Hepatocyte (in vitro differentiated cells): ENCODE data around the gene LRMDA. TPM values are rescaled to one million over a fixed set of nuclear protein-coding genes. Genes with fewer than 3 reads are reported as not detected.
"Not testable (repeated sequence)": the region's sequence is repeated elsewhere in the genome, so short reads cannot be mapped to it uniquely, and the experiment has no call there.

ENCODE experiments used
- DNase-seq: peaks from one replicate; pipeline ENCODE4 v3.0.0-alpha.2; 2016; ENCODE audit warnings: low spot score
- H2AFZ ChIP-seq: fragments of 200-600 bp; sonication (generic); 2 replicates; pipeline ENCODE4 v1.6.0; 2016; ENCODE audit warnings: antibody characterized with exemption, mild to moderate bottlenecking
- H3K27ac ChIP-seq: fragments of 200-600 bp; sonication (generic); 2 replicates; pipeline ENCODE4 v1.5.1; 2016; ENCODE audit warnings: mild to moderate bottlenecking
- H3K27me3 ChIP-seq: fragments of 200-600 bp; sonication (generic); 2 replicates; pipeline ENCODE4 v1.6.1; 2016
- H3K36me3 ChIP-seq: fragments of 200-600 bp; sonication (generic); replicated peaks from 2 replicates; pipeline ENCODE4 v1.5.1; 2016; ENCODE audit warnings: low read depth; ENCODE audit not compliant: insufficient read depth
- H3K4me1 ChIP-seq: fragments of 200-600 bp; sonication (generic); 2 replicates; pipeline ENCODE4 v1.5.1; 2016; ENCODE audit warnings: mild to moderate bottlenecking, moderate library complexity; ENCODE audit not compliant: insufficient read depth
- H3K4me2 ChIP-seq: fragments of 200-600 bp; sonication (generic); 2 replicates; pipeline ENCODE4 v1.6.0; 2016
- H3K4me3 ChIP-seq: fragments of 200-600 bp; sonication (generic); 2 replicates; pipeline ENCODE4 v1.5.1; 2016; ENCODE audit warnings: mild to moderate bottlenecking
- H3K79me2 ChIP-seq: fragments of 200-600 bp; sonication (generic); 2 replicates; pipeline ENCODE4 v1.6.0; 2017; ENCODE audit warnings: mild to moderate bottlenecking
- H3K9me2 ChIP-seq: fragments of 200-600 bp; sonication (generic); replicated peaks from 2 replicates; pipeline ENCODE4 v1.6.0; 2017; ENCODE audit warnings: mild to moderate bottlenecking; ENCODE audit not compliant: insufficient read depth
- H3K9me3 ChIP-seq: fragments of 200-600 bp; sonication (generic); 2 replicates; pipeline ENCODE4 v1.5.1; 2016; ENCODE audit warnings: low read depth, mild to moderate bottlenecking
- H4K20me1 ChIP-seq: fragments of 200-600 bp; sonication (generic); 2 replicates; pipeline ENCODE4 v1.6.0; 2016; ENCODE audit warnings: mild to moderate bottlenecking; ENCODE audit not compliant: insufficient read depth, poor library complexity, severe bottlenecking
- EZH2 ChIP-seq: fragments of 200-600 bp; sonication (generic); IDR thresholded peaks from 2 replicates; pipeline ENCODE4 v1.6.1; 2016; ENCODE audit warnings: antibody characterized with exemption, mild to moderate bottlenecking, borderline replicate concordance
- EZH2phosphoT487 ChIP-seq: fragments of 200-600 bp; sonication (generic); IDR thresholded peaks from one replicate; pipeline ENCODE4 v1.6.1; 2018; ENCODE audit warnings: antibody characterized with exemption, mild to moderate bottlenecking, low read depth, moderate library complexity; ENCODE audit not compliant: unreplicated experiment, severe bottlenecking
- WGBS: methylation state at CpG from one replicate; pipeline ENCODE4 v1.1.6; 2016; ENCODE audit warnings: low lambda C conversion rate; ENCODE audit errors: missing lambda C conversion rate; 5-methylcytosine and 5-hydroxymethylcytosine counted together
- polyA plus RNA-seq: library from polyadenylated mRNA; unstranded; fragments of >200 nt; fragmentation: Nextera tagmentation; extraction: Ambion mirVana; gene quantifications from 2 replicates; pipeline ENCODE4 v1.2.1, GENCODE V29; 2016
- total RNA-seq: library from RNA; depleted of rRNA; stranded (reverse); fragments of >200 nt; gene quantifications from 2 replicates; pipeline ENCODE4 v1.2.3, GENCODE V29; 2014
- TF ChIP-seq, protein P1 (sequence below): fragments of 200-600 bp; sonication (generic); IDR thresholded peaks from 2 replicates; pipeline ENCODE4 v1.5.1; 2016; ENCODE audit warnings: antibody characterized with exemption, mild to moderate bottlenecking; ENCODE audit not compliant: poor library complexity

The LRMDA gene
- total and polyA plus RNA-seq, 2 experiments from 2014 or later: 5.6 to 15.7 TPM

DNA sequence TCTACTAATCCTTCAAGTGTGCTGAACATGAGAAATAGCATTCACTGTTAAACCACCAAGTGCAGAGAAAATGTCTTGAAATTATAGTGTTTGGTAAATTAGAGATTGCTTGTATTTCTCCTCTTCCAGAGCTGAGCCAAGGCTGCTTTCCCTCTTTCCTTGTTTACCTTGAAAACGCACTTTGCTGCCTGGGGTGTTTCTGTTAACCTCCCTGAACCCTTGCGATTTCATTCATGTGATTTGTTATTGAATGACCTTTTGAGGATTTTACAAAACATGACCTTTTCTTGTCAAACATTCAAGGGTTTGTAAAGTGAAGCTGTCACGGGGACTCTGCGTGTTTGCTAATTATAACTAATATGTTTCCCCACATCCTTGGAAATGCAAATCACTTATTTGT, 169.4 kb downstream of the LRMDA start:
- H3K4me3 ChIP-seq: no peak overlapping the region
- H2AFZ ChIP-seq: no peak overlapping the region
- H3K27me3 ChIP-seq: no peaks in the 10 kb centered on the region
- no peak for DNase-seq
- H3K9me3 ChIP-seq: no peaks in the 10 kb centered on the region
- 36% methylated on average over 4 of the region's 4 CpGs for WGBS
- H3K36me3 ChIP-seq: no peaks in the 10 kb centered on the region
- H3K9me2 ChIP-seq: no peaks in the 10 kb centered on the region
- no peaks in the 10 kb centered on the region for H3K79me2 ChIP-seq
- no peaks in the 10 kb centered on the region for H4K20me1 ChIP-seq
- no peak overlapping the region for H3K27ac ChIP-seq
- peaks cover 8% of the 10 kb centered on the region for H3K4me1 ChIP-seq
- TF ChIP-seq EZH2 (no peak), EZH2phosphoT487 (no peak)
- TF ChIP-seq, protein P1, sequence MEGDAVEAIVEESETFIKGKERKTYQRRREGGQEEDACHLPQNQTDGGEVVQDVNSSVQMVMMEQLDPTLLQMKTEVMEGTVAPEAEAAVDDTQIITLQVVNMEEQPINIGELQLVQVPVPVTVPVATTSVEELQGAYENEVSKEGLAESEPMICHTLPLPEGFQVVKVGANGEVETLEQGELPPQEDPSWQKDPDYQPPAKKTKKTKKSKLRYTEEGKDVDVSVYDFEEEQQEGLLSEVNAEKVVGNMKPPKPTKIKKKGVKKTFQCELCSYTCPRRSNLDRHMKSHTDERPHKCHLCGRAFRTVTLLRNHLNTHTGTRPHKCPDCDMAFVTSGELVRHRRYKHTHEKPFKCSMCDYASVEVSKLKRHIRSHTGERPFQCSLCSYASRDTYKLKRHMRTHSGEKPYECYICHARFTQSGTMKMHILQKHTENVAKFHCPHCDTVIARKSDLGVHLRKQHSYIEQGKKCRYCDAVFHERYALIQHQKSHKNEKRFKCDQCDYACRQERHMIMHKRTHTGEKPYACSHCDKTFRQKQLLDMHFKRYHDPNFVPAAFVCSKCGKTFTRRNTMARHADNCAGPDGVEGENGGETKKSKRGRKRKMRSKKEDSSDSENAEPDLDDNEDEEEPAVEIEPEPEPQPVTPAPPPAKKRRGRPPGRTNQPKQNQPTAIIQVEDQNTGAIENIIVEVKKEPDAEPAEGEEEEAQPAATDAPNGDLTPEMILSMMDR: no peak
- H3K4me2 ChIP-seq: no peak overlapping the region

DNA sequence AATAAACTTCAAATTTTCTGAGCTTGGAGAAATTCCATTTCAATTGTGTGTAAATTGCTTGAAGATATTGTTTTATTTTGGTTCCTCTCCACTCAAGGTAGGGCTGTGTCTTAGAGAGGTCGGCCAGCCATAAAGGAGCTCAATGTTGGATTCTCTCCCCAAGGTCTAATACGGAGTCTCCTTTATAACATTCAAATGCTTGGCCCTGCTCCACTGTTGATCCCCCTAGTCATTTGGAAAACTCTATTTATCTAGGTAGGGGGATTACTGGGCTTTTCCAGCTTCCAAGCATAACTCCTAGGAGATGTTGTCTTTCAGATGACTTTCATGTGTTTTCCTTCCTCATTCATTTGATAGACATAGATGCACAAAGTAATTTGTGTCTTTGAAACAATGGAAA, 170.9 kb downstream of the LRMDA start:
- no peak overlapping the region for H3K27ac ChIP-seq
- H3K9me3 ChIP-seq: no peaks in the 10 kb centered on the region
- no peaks in the 10 kb centered on the region for H3K27me3 ChIP-seq
- no peaks in the 10 kb centered on the region for H3K36me3 ChIP-seq
- no peaks in the 10 kb centered on the region for H3K79me2 ChIP-seq
- no peak overlapping the region for H2AFZ ChIP-seq
- DNase-seq: no peak
- TF ChIP-seq, protein P1: no peak
- TF ChIP-seq EZH2: no peak
- no peak for TF ChIP-seq EZH2phosphoT487
- H3K4me2 ChIP-seq: no peak overlapping the region
- WGBS: 62% methylated on average over 2 of the region's 2 CpGs
- peaks cover 14% of the 10 kb centered on the region for H3K4me1 ChIP-seq
- H4K20me1 ChIP-seq: no peaks in the 10 kb centered on the region
- no peaks in the 10 kb centered on the region for H3K9me2 ChIP-seq
- H3K4me3 ChIP-seq: no peak overlapping the region

DNA sequence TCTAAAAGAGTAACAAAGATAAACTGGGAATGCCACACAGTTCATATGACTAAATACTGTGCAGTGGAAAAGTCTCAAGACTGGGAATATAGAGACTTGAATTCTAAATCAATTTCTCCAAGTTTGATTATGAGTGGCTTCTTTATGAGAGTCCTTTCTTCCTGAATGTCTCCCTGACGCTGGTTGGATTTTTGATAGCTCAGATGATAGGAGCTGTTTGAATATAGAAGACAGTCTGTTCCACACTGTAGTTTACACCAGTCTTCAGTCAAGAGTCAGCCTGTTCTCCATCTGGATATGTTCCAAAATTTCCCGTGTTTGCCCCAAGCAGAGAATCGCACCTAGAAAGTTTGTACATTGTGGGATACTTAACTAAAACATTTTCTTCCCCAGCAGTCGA, 173.7 kb downstream of the LRMDA start:
- H3K36me3 ChIP-seq: no peaks in the 10 kb centered on the region
- no peaks in the 10 kb centered on the region for H3K79me2 ChIP-seq
- 74% methylated on average over 4 of the region's 4 CpGs for WGBS
- H3K4me1 ChIP-seq: peaks cover 14% of the 10 kb centered on the region
- H2AFZ ChIP-seq: no peak overlapping the region
- no peak for DNase-seq
- no peak overlapping the region for H3K27ac ChIP-seq
- no peak overlapping the region for H3K4me2 ChIP-seq
- no peaks in the 10 kb centered on the region for H3K9me3 ChIP-seq
- no peaks in the 10 kb centered on the region for H3K9me2 ChIP-seq
- no peak overlapping the region for H3K4me3 ChIP-seq
- H4K20me1 ChIP-seq: no peaks in the 10 kb centered on the region
- TF ChIP-seq EZH2: no peak
- TF ChIP-seq EZH2phosphoT487: no peak
- TF ChIP-seq, protein P1: no peak
- no peaks in the 10 kb centered on the region for H3K27me3 ChIP-seq

DNA sequence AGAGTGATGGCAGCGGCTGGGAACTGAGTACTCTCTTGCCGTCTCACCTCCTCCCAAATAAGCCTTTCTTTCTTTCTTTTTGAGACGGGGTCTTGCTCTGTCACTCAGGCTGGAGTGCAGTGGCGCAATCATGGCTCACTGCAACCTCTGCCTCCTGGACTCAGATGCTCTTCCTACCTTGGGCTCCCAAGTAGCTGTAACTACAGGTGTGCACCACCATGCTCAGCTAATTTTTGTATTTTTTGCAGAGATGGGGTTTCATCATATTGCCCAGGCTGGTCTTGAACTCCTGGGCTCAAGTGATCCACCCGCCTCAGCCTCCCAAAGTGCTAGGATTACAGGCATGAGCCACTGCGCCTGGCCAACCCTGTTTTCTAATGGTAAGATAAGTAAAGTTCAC, 174.4 kb downstream of the LRMDA start:
- WGBS: 89% methylated on average over 6 of the region's 6 CpGs
- Histone ChIP-seq H3K4me1 (peaks cover 10% of the 10 kb centered on the region), H3K27ac (peak overlapping the region; percentile 67), H3K4me2 (peak overlapping the region; percentile 30)
- H3K9me3 ChIP-seq, H3K27me3 ChIP-seq, H2AFZ ChIP-seq, H3K36me3 ChIP-seq, H3K4me3 ChIP-seq, H4K20me1 ChIP-seq, DNase-seq, H3K79me2 ChIP-seq, H3K9me2 ChIP-seq: not testable (repeated sequence)
